HT1080 (cell line): ENCODE results near the gene CPLX1. TPM values are rescaled to one million over a fixed set of nuclear protein-coding genes. Genes with fewer than 3 reads are reported as not detected.
"Not testable (repeated sequence)": the region's sequence is repeated elsewhere in the genome, so short reads cannot be mapped to it uniquely, and the experiment has no call there.

ENCODE experiments used
- DNase-seq: peaks from one replicate; pipeline ENCODE4 v3.0.0-alpha.2; 2015; ENCODE audit warnings: low read depth
- total RNA-seq: library from RNA; depleted of rRNA; stranded (reverse); fragments of >200 nt; shearing (Covaris generic); gene quantifications from 2 replicates; pipeline ENCODE4 v1.2.3, GENCODE V29; 2014

The CPLX1 gene
- total RNA-seq, 1 experiment from 2014 or later, result not detected

DNA sequence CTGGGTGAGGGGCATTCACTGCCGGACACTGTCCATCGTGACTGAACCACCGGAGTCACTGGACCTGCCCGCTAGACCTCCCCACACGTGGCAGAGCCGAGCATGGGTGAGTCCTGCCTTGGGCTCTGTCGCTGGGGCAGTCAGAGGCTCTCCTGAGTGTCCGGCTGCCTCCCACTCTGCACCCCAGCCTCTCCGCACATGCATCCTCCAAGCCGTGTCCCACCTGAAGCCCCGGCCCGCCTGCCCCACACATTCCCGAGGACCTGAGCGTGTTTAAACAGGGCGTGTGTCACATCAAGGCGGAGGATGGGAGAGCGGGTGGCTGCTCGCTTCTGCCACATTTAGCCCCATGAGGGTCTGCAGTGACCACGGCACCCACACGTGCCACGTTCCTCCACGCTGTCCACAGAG is 4.7 kb downstream of the CPLX1 start:
- no peak for DNase-seq

DNA sequence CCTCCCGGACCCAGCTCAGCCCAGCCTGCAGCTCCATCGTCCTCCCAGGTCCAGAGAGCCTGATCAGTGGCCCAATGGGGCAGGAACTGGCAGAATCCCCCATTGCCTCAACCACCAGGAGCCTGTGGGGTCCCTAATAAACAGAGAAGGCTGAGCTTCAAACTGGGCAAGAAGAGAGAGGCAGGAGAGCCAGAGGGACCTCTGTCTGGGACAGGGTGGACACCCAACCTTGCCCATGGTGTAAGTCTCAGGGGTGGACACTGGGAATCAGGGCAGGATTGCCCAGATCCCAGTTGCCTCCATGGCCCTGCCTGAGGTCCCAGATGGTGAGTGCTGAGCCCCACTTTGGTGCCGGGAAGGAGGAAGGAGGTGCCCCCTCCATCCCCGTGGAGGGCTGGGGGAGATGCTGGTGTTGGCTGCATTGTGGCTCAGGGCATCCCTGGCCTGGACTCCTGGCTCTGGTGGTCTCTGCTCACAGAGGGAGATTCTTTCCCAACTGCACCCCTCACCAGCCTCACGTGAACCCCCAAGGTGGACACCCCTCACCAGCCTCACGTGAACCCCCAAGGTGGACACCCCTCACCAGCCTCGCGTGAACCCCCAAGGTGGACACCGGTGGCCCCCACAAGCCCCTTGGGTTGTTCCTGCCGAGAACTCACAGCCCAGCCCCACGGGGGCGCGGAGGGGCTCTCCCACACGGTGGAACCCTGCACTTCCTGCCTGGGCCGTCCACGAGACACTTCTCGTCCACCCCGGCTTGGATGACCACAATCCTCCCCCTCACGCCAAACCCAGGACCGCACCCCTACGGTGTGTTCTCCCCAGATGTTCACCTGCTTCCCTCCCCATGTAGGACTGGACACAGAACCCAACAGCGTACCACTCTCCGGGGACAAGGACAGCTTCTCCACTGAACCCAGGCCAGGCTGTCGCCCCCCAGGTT is 5.4 kb downstream of the CPLX1 start:
- DNase-seq, result no peak

DNA sequence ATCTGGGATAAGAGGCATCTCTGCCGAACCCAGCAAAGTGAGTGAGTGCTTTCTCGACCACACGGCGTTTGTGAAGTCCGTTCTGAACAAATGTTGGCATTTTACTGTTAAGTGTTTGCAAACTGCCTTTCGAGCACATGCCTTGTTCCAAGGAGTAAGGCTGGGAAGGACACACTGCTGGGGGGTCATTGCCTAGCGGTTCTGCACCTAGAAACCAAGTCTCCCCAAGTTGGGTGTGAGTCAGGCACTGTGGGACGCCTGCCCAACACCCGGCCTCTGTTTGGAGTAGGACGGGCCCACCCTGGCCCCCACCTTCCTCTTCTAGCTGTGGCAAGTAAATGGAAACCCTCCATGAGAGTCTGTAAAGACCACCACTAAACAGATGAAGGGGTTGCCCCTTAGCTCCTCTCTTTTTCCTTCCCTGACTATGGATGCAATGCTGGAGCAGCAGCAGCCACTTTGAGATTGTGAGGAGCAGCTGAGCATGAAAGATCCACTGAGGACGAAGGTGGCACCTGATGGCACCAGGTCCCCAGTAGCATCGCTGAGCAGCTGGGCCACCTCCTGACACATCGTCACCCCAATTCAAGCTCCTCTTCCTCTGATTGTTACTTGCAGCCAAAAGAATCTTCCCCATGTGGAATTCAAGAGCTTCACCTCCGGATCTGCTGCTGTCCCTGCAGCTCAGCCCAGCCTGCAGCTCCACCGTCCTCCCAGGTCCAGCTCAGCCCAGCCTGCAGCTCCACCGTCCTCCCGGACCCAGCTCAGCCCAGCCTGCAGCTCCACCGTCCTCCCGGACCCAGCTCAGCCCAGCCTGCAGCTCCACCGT is 6.3 kb downstream of the CPLX1 start:
- DNase-seq, result no peak

DNA sequence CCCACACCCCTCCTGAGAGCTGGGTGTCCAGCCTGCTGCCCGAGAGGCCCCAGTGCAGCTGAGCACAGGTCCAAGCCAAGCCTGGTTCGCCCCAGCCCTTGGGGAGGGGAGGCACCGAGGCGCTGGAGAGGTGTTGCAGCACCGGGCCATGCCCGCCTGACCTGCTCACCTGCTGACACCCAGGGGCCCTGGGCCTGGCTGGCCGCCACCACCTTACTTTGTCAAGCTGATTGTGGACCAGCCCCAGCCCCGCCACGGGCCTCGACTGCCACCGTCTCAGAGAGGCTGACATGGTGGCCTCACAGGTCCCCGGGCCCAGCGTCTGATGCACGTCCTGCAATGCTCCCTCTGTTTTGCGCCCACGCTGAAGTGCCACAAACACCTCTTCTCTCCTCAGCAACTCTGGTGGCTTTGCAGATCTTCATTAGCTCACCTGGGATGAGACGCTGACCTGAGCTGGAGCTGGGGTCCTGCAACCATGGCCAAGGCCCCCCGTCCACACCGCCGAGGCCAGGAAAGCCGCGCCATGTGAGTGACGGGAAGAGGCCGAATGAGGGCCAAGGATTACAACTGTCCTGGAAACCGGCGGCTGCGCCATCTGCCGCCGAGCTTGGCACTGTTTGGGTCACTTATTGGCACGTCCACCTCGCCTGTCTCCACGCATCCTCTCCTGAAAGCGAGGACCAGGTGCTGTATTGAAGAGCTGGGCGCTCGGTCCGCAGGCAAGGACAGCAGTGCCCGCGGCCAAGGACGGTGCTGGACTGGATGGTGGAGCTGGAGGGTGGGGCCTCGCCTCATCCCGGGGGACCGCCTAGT is 7.6 kb downstream of the CPLX1 start:
- DNase-seq, result no peak

DNA sequence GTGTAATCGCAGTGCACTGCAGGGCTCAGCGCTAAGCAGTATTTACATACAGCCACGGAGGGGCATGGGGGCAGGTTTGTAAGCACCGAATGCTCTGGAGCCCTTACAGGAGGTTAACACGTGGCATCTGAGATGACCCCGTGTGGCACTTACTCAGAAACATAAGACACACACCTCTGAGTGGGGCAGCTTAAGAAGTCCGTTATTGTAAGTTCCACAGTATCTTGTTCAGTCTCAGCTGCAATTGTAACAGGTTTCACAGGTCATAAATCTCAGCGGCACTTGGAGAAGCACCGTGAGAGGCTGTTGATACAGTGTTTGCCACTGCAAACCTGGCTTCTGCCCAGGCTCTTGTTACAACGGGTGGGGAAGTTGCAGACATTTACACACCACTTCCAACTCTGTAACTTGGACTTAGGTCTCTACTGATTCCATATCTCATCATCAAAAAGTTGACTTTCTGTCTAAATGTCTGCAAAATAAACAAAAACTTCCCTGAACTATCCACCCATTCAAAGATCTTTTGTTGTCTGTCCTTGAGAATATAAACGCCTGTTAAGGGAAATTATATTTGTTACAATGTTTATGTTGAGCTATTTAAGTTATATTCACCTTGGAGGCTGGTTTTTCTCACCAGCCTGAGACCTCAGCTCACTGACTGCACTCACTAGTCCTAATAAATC is 10.3 kb downstream of the CPLX1 start:
- no peak for DNase-seq

DNA sequence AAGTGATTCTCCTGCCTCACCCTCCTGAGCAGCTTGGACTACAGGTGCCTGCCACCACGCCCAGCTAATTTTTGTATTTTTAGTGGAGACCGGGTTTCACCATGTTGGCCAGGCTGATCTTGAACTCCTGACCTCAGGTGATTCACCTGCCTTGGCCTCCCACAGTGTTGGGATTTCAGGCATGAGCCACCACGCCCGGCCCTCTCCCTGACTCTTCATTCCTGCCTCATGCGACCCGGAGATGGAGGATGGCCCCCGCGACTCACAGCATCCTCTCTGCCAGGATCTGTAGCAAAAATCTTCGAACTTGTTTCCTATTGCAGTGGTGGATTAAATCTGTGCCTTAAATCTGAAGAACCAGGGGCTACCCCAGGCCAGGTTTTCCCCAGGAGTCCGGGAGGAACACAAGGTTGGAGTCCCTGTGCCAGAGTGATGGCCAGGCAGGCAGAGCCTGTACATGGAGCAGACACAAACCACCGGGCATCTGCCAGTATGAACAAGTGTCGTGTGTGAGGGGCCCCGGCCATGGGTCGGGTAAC is 11.5 kb downstream of the CPLX1 start:
- no peak for DNase-seq

DNA sequence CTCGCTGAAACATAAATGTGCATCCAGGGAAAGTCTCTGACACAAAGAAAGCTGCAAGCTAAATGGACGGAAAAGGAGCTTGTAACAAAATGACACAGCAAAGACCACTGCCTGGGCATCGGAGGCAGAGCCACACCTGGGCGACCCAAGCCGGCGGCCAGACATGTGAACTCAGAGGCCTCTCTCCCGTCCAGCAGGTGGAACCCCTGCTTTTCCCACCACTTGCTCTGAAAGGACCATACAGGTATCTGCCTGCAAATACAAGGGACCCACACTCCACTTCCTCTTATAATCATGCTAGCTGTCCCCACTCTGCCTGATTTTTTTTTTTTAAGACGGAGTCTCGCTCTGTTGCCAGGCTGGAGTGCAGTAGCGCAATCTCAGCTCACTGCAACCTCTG is 12.0 kb downstream of the CPLX1 start:
- no peak for DNase-seq

DNA sequence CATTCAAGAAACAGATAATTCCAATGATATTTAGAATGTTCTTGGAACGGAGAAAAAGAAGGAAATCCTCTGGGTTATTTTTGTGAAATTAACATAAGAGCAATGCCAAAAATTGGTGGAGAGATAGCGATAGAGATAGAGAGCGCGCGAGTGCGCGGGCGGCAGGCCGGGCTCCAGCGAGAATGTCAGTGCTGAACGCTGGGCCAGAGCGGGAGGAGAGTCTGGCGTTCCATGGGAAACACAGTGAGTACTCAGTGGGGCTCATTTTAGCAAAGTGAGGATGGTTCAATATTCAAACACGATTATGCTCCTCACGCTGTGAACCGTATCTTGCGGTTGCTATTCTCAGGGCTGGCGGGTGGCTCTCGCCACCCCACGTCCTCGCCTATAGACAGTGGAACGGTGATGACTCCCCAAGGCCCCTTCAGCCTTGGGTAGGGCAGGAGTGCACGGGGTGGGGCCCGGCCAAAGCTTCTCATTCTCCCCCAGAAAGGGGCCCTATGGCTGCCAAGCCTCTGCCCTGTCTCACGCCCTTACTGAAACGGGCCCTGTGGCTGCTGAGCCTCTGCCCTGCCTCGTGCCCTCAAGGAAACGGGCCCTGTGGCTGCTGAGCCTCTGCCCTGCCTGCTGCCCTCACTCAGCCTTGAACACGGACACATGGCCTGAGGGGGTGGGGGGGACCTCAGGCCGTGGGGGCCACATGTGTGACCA is 16.9 kb downstream of the CPLX1 start:
- no peak for DNase-seq

DNA sequence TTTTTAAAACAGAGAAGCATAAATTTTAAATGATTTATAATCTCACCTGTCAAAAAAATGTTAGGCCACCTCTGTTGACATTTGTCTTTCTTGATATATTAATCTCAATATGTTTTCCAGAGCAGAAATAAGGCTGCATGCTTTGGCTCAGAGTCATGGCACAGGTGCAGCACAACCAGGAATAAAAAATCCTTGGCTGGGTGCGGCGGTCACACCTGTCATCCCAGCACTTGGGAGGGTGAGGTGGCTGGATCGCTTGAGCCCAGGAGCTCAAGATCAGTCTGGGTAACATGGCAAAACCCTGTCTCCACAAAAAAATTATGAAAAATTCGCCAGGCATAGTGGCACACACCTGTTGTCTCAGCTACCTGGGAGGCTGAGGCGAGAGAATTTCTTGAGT is 18.1 kb downstream of the CPLX1 start:
- DNase-seq, result no peak

DNA sequence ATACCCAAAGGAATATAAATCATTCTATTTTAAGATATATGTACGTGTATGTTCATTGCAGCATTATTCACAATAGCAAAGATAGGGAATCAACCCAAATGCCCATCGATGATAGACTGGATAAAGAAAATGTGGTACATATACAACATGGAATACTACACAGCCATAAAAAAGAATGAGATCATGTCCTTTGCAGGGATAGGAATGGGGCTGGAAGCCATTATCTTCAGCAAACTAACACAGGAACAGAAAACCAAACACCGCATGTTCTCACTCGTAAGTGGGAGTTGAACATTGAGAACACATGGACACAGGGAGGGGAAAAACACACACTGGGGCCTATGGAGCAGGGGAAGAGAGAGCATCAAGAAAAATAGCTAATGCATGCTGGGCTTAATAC is 18.9 kb downstream of the CPLX1 start:
- not testable (repeated sequence) for DNase-seq

DNA sequence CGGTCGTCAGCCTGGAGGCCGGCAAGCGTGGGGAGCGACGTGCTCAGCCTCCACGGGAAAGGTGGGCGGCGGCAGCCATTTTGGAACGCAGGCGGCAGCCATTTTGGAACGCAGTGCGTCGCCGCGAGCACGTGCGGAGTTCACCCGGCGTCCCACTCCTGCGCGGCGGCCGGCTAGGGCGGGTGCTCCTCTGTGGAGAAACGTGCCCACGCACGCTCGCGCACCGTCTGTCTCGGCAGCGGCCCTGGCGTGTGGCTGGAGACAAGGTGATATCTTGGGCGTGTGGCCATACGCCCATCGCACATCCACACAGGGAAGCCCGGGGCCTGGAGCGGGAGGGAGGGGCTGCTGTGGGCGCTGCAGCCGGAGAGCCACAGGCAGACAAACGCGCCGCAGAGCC is 21.1 kb downstream of the CPLX1 start:
- no peak for DNase-seq

DNA sequence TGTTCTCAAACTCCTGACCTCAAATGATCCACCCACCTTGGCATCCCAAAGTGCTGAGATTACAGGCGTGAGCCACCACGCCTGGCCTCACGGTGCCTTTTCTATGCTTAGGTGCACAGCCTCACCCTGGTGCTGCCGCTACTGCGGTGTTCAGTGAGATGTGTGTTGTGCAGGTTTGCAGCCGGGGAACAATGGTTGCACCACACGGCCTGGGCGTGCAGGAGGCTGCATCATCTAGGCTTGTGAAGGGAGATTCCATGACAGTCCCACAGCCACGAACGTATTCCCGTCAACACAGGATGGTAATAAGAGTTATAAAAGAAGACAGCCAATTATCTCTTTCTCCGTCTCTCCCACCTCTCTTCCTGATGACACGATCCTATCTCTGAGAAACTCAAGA is 22.0 kb downstream of the CPLX1 start:
- no peak for DNase-seq

DNA sequence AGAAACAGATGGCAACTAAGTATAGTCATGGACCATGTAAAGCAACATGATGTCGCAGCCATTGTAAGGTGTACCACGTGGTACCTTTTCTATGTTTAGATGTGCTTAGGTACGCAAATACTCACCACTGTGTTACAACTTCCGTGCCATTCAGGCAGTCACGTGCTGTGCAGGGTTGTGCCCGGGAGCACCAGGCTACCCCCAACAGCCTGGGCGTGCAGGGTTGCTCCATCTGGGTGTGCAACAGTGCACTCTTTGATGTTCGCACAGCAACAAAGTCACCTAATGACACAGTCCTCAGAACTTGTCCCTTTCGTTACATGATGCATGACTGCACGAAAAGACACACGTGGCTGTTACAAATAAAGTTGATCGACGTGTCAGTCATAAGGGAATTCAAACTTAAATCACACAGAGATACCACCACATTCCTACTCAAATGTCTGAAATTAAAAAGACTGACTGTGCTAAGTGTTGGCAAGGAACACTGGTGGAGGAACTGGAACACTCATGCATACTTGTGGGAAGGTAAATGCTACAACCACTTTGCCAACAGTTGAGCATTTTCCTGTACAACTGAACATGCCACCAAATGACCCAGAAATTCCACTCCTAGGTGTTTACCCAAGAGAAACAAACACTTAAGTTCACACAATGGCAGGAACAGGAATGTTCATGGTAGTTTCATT is 24.3 kb downstream of the CPLX1 start:
- no peak for DNase-seq

DNA sequence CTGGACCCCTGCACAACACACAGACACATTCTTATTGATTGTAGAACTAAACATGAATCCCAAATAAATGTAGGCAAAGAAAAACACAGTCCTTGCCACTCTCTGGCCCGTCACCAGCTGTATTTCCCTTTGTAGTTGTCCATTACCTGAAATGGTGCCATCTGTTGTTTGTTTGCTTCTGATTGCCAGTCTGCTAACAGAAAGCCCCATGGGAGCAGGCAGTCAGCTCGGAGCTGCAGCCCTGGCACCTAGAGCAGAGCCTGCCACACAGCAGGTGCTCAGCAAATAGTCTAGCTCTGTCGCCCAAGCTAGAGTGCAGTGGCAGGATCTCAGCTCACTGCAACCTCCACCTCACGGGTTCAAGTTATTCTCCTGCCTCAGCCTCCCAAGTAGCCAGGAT is 28.9 kb downstream of the CPLX1 start:
- no peak for DNase-seq

DNA sequence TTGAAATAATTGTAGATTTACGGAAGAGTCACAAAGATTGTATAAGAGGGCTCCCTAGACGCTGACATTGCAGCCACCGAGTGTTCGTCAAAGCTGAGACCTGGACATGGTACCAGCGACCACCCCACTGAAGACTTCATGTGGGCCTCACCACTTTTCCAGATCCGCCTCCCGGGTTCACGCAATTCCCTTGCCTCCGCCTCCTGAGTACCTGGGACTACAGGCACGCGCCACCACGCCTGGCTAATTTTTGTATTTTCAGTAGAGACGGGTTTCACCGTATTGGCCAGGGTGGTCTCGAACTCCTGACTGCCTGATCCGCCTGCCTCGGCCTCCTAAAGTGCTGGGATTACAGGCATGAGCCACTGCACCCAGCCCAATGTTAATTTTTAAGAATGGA is 29.7 kb downstream of the CPLX1 start:
- DNase-seq, result no peak

DNA sequence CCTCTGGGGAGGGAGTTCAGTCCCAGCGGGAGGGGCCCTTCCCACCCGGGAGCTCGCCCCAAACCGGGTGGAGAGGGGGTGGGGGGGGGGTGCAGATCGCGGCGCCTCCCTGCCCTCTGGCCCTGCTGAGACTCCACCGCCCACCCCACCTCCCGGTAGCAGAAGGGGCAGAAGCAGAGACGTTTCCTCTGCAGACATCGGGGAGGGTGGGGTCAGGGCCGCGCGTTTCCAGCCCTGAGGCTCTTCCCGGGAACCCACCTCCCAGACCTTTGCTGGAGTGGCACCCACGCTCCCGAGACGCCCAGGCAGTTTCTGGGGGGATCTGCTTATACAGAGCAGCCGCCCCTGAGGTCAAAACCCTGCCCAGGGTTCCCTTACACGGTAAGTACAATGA is 30.2 kb downstream of the CPLX1 start:
- no peak for DNase-seq

DNA sequence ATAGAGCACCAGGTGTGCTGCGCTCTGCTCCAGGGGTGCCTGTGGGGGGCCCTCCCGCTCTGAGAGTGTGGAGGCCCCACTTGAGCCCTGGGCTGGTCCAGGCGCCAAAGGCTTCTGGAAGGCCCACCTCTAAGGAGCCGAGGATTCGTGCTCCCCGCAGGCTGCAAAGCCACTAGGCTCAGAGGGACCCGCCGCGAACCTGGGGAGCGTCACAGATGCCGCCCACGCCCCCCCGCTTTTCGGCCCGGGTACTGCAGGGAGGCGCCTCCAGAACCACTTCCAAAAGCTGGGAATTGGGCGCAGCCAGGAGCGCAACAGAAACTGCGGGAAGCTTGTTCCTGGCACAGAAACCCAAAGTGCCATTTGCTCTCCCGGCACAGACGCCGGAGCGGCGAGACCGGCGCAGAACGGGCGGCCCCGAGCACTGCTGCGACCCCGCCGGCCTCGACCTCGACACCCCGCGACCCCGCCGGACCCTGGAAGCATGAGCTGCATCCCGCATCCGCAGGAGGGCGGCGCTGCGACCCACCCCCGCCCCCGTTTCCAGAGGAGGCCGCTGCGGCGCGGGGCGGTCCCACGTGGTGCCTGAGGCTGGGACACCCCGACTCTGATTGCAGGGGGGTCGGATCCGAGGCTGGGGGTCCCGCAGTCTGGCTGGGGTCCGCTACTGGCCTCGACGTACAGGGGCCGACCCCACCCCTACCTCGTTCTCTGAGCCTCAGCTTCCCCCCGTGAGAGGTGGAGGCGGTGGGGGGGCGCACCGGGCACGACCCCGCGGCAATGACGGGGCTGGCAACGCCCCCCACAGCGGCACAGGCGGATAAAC is 30.8 kb downstream of the CPLX1 start:
- DNase-seq, result no peak

DNA sequence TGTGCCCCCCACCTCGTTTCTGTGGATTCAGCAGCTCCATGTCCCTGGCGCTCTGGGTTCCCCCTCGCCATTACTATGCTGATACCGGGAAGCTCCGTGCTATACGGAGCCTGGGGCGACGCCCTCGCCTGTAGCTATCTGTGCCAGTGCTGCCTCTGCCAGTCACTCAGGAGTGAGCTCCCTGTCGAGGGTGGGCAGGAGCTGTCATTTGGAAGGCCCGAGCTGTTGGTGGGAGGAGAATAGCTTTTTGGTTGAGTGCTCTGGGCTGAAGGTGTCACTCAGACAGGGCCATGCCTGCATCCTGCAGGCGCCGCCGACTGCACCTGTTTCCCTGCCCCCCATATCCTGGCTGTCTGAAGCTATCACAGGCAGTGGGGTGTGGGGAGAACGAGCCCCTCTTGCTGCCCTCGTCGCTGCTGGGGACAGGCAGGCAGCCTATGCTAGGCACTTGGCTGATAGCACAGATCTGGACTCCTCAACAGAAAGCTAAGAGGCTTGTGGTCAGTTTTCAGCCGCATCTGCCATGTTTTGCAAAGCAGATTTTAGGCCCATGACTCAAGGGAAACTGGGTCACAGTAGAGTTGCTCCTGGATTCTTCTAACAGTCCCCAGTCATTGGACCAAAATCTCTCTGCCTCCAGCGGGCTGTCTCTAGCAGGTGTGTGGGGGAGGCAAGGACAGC is 31.8 kb downstream of the CPLX1 start:
- DNase-seq, result no peak
